ENCODE data around the gene KIF16B. TPM values are rescaled to one million over a fixed set of nuclear protein-coding genes. Genes with fewer than 3 reads are reported as not detected.

Gene KIF16B
- total and polyA plus RNA-seq, 2 of the 8 experiments (the other 6 are each of a cell fraction or from before 2014, with no cell fraction given): 3.0 to 9.2 TPM

DNA sequence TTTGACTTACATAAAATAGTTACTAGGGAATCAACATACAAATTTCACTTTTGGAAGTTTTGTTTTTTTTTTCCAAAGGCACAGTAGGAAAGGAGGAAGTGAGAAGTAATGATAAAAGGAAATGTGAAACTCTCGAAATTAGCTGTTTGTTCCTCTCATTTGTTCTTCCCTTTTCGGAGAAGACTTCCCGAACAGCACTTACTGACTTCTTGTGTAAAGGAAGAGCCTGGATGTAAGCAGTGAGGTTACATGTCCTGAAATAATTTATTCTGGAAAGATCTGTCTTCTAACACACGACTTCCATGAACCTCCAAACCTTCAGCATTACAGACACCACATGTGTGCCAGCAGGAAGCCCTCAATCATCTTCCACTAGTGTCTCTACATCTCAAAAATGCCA is 59.1 kb downstream of the KIF16B start:
- H3K27ac ChIP-seq (ENCODE audit: low read depth, low read length): no peak overlapping the region
- H3K79me2 ChIP-seq (ENCODE audit: control insufficient read depth in 1 of 2, insufficient read depth in 2 of 2, low read length in 2 of 2): no peaks in the 10 kb centered on the region
- H3K23ac ChIP-seq (ENCODE audit: insufficient read length): no peak overlapping the region
- no peak overlapping the region for H2BK20ac ChIP-seq (ENCODE audit: low read length)
- ChIA-PET CTCF (ENCODE audit: partially characterized antibody) (interaction anchor here (0.6 kb wide), 1 partner anchor 24 kb away, joined by 4 read pairs; no protein-coding TSS in a partner anchor), POLR2A (ENCODE audit: partially characterized antibody) (no interaction called here)
- DNase-seq (ENCODE audit: low read depth in 1 of 2, low spot score in 2 of 2) (no peak), FAIRE-seq (no peak)
- H4K8ac ChIP-seq (ENCODE audit: extremely low read depth, insufficient read depth, low read length): no peak overlapping the region
- H3K4me3 ChIP-seq (ENCODE audit: extremely low read depth in 1 of 4, insufficient read depth in 2 of 4, low read depth in 3 of 4, low read length in 4 of 4): no peak overlapping the region
- H3K56ac ChIP-seq (replicated peaks; ENCODE audit: insufficient read length, low read depth, low read length): no peak overlapping the region
- H2BK12ac ChIP-seq (ENCODE audit: low read depth, low read length): no peak overlapping the region
- no peak overlapping the region for H3K4me2 ChIP-seq (ENCODE audit: insufficient read depth in 1 of 2, low read depth in 2 of 2, low read length in 2 of 2)
- no peaks in the 10 kb centered on the region for H3K23me2 ChIP-seq (ENCODE audit: low read depth, low read length)
- H2AK5ac ChIP-seq (ENCODE audit: low read depth, low read length): no peak overlapping the region
- no peaks in the 10 kb centered on the region for H3K79me1 ChIP-seq (ENCODE audit: low read depth, low read length)
- no peak overlapping the region for H2BK5ac ChIP-seq (ENCODE audit: low read depth, low read length)
- no peak overlapping the region for H2AFZ ChIP-seq (ENCODE audit: low read length)
- TF ChIP-seq EZH2 (IDR thresholded peaks at IDR 0.05; ENCODE audit: low read depth, low read length, severe bottlenecking) (no peak), MAFK (IDR thresholded peaks at IDR 0.05; ENCODE audit: low read depth, low read length) (no peak), FOSL1 (IDR thresholded peaks at IDR 0.05; ENCODE audit: insufficient read depth, low read depth, low read length) (no peak), GABPA (IDR thresholded peaks at IDR 0.05; ENCODE audit: borderline replicate concordance, insufficient read depth, low read length) (no peak), NANOG (IDR thresholded peaks at IDR 0.05; ENCODE audit: insufficient read depth, low read depth, low read length, poor library complexity, severe bottlenecking) (no peak), EP300 (IDR thresholded peaks at IDR 0.05; ENCODE audit: borderline replicate concordance in 1 of 2, low read depth in 2 of 2, low read length in 2 of 2) (no peak), SP4 (IDR thresholded peaks at IDR 0.05; ENCODE audit: low read length) (no peak), ASH2L (IDR thresholded peaks at IDR 0.05; ENCODE audit: low read length) (no peak), CREB1 (IDR thresholded peaks at IDR 0.05) (no peak), SAP30 (IDR thresholded peaks at IDR 0.05; ENCODE audit: insufficient read depth, insufficient replicate concordance, low read length) (no peak)
- H3K9ac ChIP-seq (replicated peaks in 1 of 4; ENCODE audit: extremely low read depth in 1 of 4, low read depth in 3 of 4, low read length in 3 of 4): no peak overlapping the region
- no peak overlapping the region for H4K91ac ChIP-seq (replicated peaks; ENCODE audit: insufficient read length, low read length)
- no peaks in the 10 kb centered on the region for H4K20me1 ChIP-seq (replicated peaks in 1 of 2; ENCODE audit: control insufficient read depth in 1 of 2, insufficient read depth in 2 of 2, low read length in 2 of 2)
- H3K4ac ChIP-seq (replicated peaks; ENCODE audit: insufficient read length, low read depth, low read length): no peak overlapping the region
- WGBS, 2 experiments (ENCODE audit: extremely low coverage in 1 of 2, insufficient coverage in 1 of 2, insufficient read length in 1 of 2, insufficient replicate concordance in 2 of 2, low coverage in 1 of 2, low lambda C conversion rate in 2 of 2, missing lambda C conversion rate in 1 of 2): 64% methylated on average over 4 of the region's 4 CpGs; no CpG with 5 or more reads in 1 of the 2 experiments
- no peak overlapping the region for H3K14ac ChIP-seq (ENCODE audit: insufficient read length)
- H3K36me3 ChIP-seq (ENCODE audit: control insufficient read depth in 2 of 4, insufficient read depth in 4 of 4, low read length in 3 of 4): 0 out of 8 replicates have a peak, but pooled peaks cover 0 to 2% (median 0%) of the 10 kb centered on the region in 4 experiments
- H3K18ac ChIP-seq (ENCODE audit: extremely low read depth, low read length): no peak overlapping the region
- H3K9me3 ChIP-seq (ENCODE audit: insufficient read depth in 2 of 2, low read depth in 1 of 2, low read length in 1 of 2): no peaks in the 10 kb centered on the region
- 0 out of 7 replicates have a peak, but pooled peaks cover 0 to 2% (median 0%) of the 10 kb centered on the region in 4 experiments for H3K4me1 ChIP-seq (replicated peaks in 1 of 4; ENCODE audit: control insufficient read depth in 3 of 4, insufficient read depth in 4 of 4, low read length in 3 of 4)
- H4K5ac ChIP-seq (ENCODE audit: insufficient read length, low read depth, low read length): no peak overlapping the region
- H2BK120ac ChIP-seq (replicated peaks; ENCODE audit: low read depth, low read length): no peak overlapping the region
- H3K27me3 ChIP-seq (replicated peaks in 1 of 4; ENCODE audit: control insufficient read depth in 3 of 4, extremely low read depth in 1 of 4, insufficient read depth in 3 of 4, low read length in 3 of 4): no peaks in the 10 kb centered on the region
- H2BK15ac ChIP-seq (ENCODE audit: low read length): no peak overlapping the region

Measured in H1 (cell line).